NCI-H2196 (cell line): ENCODE results near the gene FOXF1.

Source experiments
- DNase-seq: peaks from one replicate; lab custom pipeline; 2025; ENCODE audit not compliant: unreplicated experiment; lab: John Stamatoyannopoulos, UW

Gene FOXF1

GRCh38 chr16:86531641-86532525, 21.6 kb downstream of the FOXF1 start:
- DNase-seq, result no peak

- no peak for DNase-seq
These were observed 22.1 kb downstream of the FOXF1 start for GRCh38 chr16:86532526-86532815.

- DNase-seq, result no peak
These were observed 22.7 kb downstream of the FOXF1 start for GRCh38 chr16:86533076-86533475.

- no peak for DNase-seq
These were observed 23.5 kb downstream of the FOXF1 start for GRCh38 chr16:86533767-86534351.

- no peak for DNase-seq
These were observed 24.7 kb downstream of the FOXF1 start for GRCh38 chr16:86534779-86535615.

GRCh38 chr16:86536621-86537020, 26.3 kb downstream of the FOXF1 start:
- no peak for DNase-seq

GRCh38 chr16:86537486-86537885, 27.2 kb downstream of the FOXF1 start:
- no peak for DNase-seq

- DNase-seq, result no peak
These were observed 28.0 kb downstream of the FOXF1 start for GRCh38 chr16:86538196-86538780.

GRCh38 chr16:86540894-86541293, 30.6 kb downstream of the FOXF1 start:
- DNase-seq, result no peak

GRCh38 chr16:86541560-86541959, 31.2 kb downstream of the FOXF1 start:
- DNase-seq, result no peak

GRCh38 chr16:86542756-86543750, 32.7 kb downstream of the FOXF1 start:
- DNase-seq, result no peak

GRCh38 chr16:86545481-86545880, 35.2 kb downstream of the FOXF1 start:
- no peak for DNase-seq

GRCh38 chr16:86545954-86546637, 35.8 kb downstream of the FOXF1 start:
- DNase-seq, result no peak

- no peak for DNase-seq
These were observed 36.3 kb downstream of the FOXF1 start for GRCh38 chr16:86546638-86547013.

- DNase-seq, result no peak
These were observed 37.0 kb downstream of the FOXF1 start for GRCh38 chr16:86547286-86547685.

GRCh38 chr16:86549076-86549892, 39.0 kb downstream of the FOXF1 start:
- DNase-seq, result no peak

GRCh38 chr16:86549893-86550190, 39.5 kb downstream of the FOXF1 start:
- no peak for DNase-seq

GRCh38 chr16:86550281-86550680, 40.0 kb downstream of the FOXF1 start:
- DNase-seq, result no peak

GRCh38 chr16:86553356-86553755, 43.0 kb downstream of the FOXF1 start:
- no peak for DNase-seq
